Uterus (tissue), 4 donors: ENCODE measurements around the gene CLDN24. TPM values are rescaled to one million over a fixed set of nuclear protein-coding genes. Genes with fewer than 3 reads are reported as not detected.

ENCODE experiments used
- DNase-seq, 2 donors: peaks; one replicate each; pipeline ENCODE4 v3.0.0-alpha.2; 2019 to 2020
- H3K27ac ChIP-seq, 2 donors: fragments of 200-600 bp; sonication (generic); 1 replicate in 1 of 2; 2 replicates in 1 of 2; pipeline ENCODE4 v1.5.1; 2016 to 2018
- H3K27me3 ChIP-seq, 2 donors: fragments of 200-600 bp; sonication (generic); one replicate each; pipeline ENCODE4 v1.5.1; 2018 to 2019; ENCODE audit warnings: control low read depth in 1 of 2
- H3K36me3 ChIP-seq, 2 donors: fragments of 200-600 bp; sonication (generic); one replicate each; pipeline ENCODE4 v1.5.1; 2019; ENCODE audit warnings: control low read depth in 1 of 2
- H3K4me1 ChIP-seq, 2 donors: fragments of 200-600 bp; sonication (generic); one replicate each; pipeline ENCODE4 v1.5.1; 2018 to 2019; ENCODE audit warnings: control low read depth in 1 of 2
- H3K4me3 ChIP-seq, 2 donors: fragments of 200-600 bp; sonication (generic); 1 replicate in 1 of 2; 2 replicates in 1 of 2; pipeline ENCODE4 v1.5.1; 2018 to 2019; ENCODE audit warnings: mild to moderate bottlenecking in 1 of 2
- H3K9me3 ChIP-seq, 2 donors: fragments of 200-600 bp; sonication (generic); one replicate each; pipeline ENCODE4 v1.5.1; 2019; ENCODE audit warnings: control low read depth in 1 of 2
- POLR2A ChIP-seq, 2 donors: fragments of 450-650 bp; IDR thresholded peaks; one replicate each; pipeline ENCODE4 v1.6.1; 2016; ENCODE audit warnings: antibody characterized with exemption in 2 of 2, mild to moderate bottlenecking in 1 of 2, moderate library complexity in 1 of 2
- intact Hi-C: fragments of 100-400 bp; cut with DNase I; formaldehyde crosslinking; loops from one replicate; pipeline ENCODE4 v1.15.1; 2023; ENCODE audit warnings: low total_unique reads
- total RNA-seq, 4 donors: library from RNA; depleted of rRNA in 3 of 4; stranded (reverse); fragments of >200 nt in 3 of 4; gene quantifications; one replicate each; pipeline versions ENCODE4 v1.1.0 to v1.2.4, GENCODE V29; 2014 to 2023
- TF ChIP-seq, protein P1 (sequence below), 4 experiments: fragments of 200-600 bp in 2 of 4; fragments of 450-650 bp in 2 of 4; sonication (generic) in 2 of 4; IDR thresholded peaks; one replicate each; pipeline ENCODE4 v1.5.1; 2016 to 2019; ENCODE audit warnings: antibody characterized with exemption in 4 of 4, mild to moderate bottlenecking in 2 of 4, moderate library complexity in 1 of 4
- donor health status: DM: yes; HTN: yes; CAD: no.

The CLDN24 gene
- total RNA-seq, 4 donors from 2014 or later, result not detected

DNA sequence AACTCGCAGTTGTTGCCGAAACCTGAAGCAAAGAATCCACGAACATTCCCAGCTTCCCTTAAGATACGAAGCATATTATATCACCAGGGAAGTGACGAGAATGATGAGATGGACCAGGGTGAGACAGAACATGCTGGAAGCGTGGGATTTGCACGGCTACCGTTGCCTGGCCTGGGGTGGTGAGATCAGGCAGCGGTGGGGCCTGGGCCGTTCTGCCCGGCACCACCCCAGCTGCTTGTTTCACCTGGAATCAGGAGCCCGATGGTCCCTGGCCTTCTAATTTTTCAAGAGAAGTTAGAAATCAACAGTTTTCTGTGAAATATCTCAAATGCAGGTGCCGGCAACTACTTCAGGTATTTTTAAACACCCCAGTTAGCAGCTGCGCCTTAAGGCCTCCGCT lies 7.9 kb downstream of the CLDN24 start:
- intact Hi-C loops, result no loop called here
- Histone ChIP-seq H3K27me3 (no peaks in the 10 kb centered on the region), H3K36me3 (no peaks in the 10 kb centered on the region), H3K4me3 (no peak overlapping the region), H3K9me3 (no peaks in the 10 kb centered on the region), H3K27ac (no peak overlapping the region), H3K4me1 (no peaks in the 10 kb centered on the region)
- TF ChIP-seq, protein P1, sequence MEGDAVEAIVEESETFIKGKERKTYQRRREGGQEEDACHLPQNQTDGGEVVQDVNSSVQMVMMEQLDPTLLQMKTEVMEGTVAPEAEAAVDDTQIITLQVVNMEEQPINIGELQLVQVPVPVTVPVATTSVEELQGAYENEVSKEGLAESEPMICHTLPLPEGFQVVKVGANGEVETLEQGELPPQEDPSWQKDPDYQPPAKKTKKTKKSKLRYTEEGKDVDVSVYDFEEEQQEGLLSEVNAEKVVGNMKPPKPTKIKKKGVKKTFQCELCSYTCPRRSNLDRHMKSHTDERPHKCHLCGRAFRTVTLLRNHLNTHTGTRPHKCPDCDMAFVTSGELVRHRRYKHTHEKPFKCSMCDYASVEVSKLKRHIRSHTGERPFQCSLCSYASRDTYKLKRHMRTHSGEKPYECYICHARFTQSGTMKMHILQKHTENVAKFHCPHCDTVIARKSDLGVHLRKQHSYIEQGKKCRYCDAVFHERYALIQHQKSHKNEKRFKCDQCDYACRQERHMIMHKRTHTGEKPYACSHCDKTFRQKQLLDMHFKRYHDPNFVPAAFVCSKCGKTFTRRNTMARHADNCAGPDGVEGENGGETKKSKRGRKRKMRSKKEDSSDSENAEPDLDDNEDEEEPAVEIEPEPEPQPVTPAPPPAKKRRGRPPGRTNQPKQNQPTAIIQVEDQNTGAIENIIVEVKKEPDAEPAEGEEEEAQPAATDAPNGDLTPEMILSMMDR (IDR thresholded peaks at IDR 0.05), result no peak
- no peak for TF ChIP-seq POLR2A (IDR thresholded peaks at IDR 0.05)
- DNase-seq, result no peak

DNA sequence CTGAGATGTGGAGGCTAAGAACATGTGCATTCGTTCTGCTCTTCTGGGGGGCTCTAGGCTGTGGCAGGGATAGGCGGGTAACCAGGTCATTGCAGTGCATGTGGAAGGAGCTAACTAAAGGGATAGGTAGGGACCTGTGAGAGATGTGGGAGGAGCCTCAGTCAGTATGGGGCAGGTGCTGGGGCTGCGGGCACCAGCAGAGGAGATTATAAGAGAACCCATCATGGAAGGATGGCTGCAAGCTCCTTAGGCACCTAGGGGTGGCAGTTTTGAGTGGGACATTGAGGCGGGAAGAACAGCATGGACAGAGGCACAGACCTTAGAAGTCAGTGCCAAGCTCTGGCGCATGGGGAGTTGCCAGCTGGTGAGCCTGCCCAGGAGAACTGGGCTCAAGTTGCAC lies 9.4 kb downstream of the CLDN24 start:
- intact Hi-C loops, result no loop called here
- no peaks in the 10 kb centered on the region for H3K4me1 ChIP-seq
- no peaks in the 10 kb centered on the region for H3K27me3 ChIP-seq
- H3K27ac ChIP-seq, result no peak overlapping the region
- no peak overlapping the region for H3K4me3 ChIP-seq
- TF ChIP-seq POLR2A (IDR thresholded peaks at IDR 0.05), result no peak
- TF ChIP-seq, protein P1 (IDR thresholded peaks at IDR 0.05), result no peak
- H3K36me3 ChIP-seq, result no peaks in the 10 kb centered on the region
- no peaks in the 10 kb centered on the region for H3K9me3 ChIP-seq
- no peak for DNase-seq

DNA sequence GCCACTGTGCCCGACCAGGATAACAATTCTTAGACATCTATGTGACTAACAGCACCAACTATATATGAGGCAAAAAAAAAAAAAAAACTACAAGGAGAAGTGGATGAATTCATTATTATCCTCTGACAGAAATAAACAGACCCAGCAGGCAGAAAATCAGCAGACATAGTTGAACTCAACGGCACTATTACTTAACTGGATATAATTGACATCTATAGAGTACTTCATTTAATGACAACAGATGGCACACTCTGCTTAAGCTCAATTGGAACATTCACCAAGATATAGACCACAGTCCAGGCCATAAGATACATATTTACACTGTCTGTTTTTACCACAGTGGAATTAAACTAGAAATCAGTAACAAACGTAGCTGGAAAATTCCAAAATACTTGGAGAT lies 15.4 kb downstream of the CLDN24 start:
- TF ChIP-seq, protein P1 (IDR thresholded peaks at IDR 0.05), result no peak
- TF ChIP-seq POLR2A (IDR thresholded peaks at IDR 0.05), result no peak
- DNase-seq, result no peak
- H3K9me3 ChIP-seq, result no peaks in the 10 kb centered on the region
- no peak overlapping the region for H3K27ac ChIP-seq
- H3K4me3 ChIP-seq, result no peak overlapping the region
- intact Hi-C loops, result no loop called here
- H3K4me1 ChIP-seq, result no peaks in the 10 kb centered on the region
- H3K36me3 ChIP-seq, result no peaks in the 10 kb centered on the region
- H3K27me3 ChIP-seq, result no peaks in the 10 kb centered on the region

DNA sequence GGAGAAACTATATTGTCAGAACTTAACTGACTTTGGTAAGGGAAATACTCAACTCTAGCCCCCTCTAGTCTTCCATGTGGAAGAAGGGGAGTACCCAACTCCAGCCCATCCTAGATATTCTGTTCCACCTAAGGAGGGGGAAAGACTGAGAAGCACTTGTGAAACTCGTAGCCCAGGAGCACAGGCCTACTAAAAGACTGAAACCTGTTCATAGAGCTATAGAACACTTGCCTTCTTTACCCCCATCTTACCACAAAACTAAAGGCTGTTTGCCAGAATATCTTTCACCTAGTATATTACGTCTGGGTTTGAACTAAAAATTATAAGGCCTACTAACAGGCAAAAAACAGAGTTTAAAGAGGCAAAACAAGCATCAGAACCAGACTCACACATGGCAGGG lies 17.7 kb downstream of the CLDN24 start:
- intact Hi-C loops, result no loop called here
- Histone ChIP-seq H3K27me3 (no peaks in the 10 kb centered on the region), H3K9me3 (no peaks in the 10 kb centered on the region), H3K4me1 (no peaks in the 10 kb centered on the region), H3K27ac (no peak overlapping the region), H3K4me3 (no peak overlapping the region), H3K36me3 (no peaks in the 10 kb centered on the region)
- DNase-seq, result no peak
- no peak for TF ChIP-seq POLR2A (IDR thresholded peaks at IDR 0.05)
- TF ChIP-seq, protein P1 (IDR thresholded peaks at IDR 0.05), result no peak

DNA sequence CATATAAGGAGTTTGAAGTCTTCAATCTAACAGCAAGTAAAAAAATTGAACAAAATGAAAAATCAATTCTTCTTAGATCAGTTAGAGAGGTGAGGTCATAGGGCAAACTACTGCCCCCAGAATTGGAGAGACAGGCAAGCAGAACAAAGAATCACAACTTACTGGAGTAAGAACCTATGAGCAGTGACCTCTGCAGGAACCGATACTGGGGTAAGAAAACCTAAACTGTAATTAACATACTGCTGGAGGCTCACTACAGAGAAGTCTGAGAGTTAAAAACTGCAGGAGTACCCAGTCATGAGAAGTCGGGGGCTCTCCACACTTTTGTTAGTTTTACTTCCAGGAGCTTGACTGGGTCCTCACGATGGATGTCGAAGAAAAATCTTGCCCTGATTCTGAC lies 18.2 kb downstream of the CLDN24 start:
- no peak for TF ChIP-seq POLR2A (IDR thresholded peaks at IDR 0.05)
- TF ChIP-seq, protein P1 (IDR thresholded peaks at IDR 0.05), result no peak
- Histone ChIP-seq H3K9me3 (no peaks in the 10 kb centered on the region), H3K4me3 (no peak overlapping the region), H3K4me1 (no peaks in the 10 kb centered on the region), H3K27ac (no peak overlapping the region), H3K27me3 (no peaks in the 10 kb centered on the region), H3K36me3 (no peaks in the 10 kb centered on the region)
- intact Hi-C loops, result no loop called here
- DNase-seq, result no peak
